Ovary (tissue), 9 donors: Measurements from ENCODE around the gene TDRD9. TPM values are rescaled to one million over a fixed set of nuclear protein-coding genes. Genes with fewer than 3 reads are reported as not detected.

Experiments used
- DNase-seq, 5 donors: peaks; one replicate each; pipeline ENCODE4 v3.0.0-alpha.2; 2019 to 2020
- H3K27ac ChIP-seq, 2 donors: fragments of 200-600 bp; one replicate each; pipeline versions ENCODE4 v1.5.1 to v1.8.0; 2019 to 2022
- H3K27me3 ChIP-seq: fragments of 200-600 bp; one replicate; pipeline ENCODE4 v1.8.0; 2022
- H3K36me3 ChIP-seq: fragments of 200-600 bp; sonication (generic); one replicate; pipeline ENCODE4 v1.5.1; 2019
- H3K4me1 ChIP-seq: one replicate; pipeline ENCODE4 v1.8.1; 2013; ENCODE audit warnings: mild to moderate bottlenecking, moderate library complexity; ENCODE audit not compliant: insufficient read depth
- H3K4me3 ChIP-seq: fragments of 200-600 bp; sonication (generic); one replicate; pipeline ENCODE4 v1.5.1; 2017
- H3K9me3 ChIP-seq, 2 donors: fragments of 200-600 bp in 1 of 2; sonication (generic) in 1 of 2; one replicate each; pipeline versions ENCODE4 v1.5.1 to v1.8.1; 2013 to 2019; ENCODE audit warnings: mild to moderate bottlenecking in 1 of 2, moderate library complexity in 1 of 2
- CTCF ChIP-seq, 3 donors: fragments of 450-650 bp in 2 of 3; fragments of 200-600 bp in 1 of 3; IDR thresholded peaks; one replicate each; pipeline versions ENCODE4 v1.5.1 to v1.8.0; 2016 to 2022; ENCODE audit warnings: antibody characterized with exemption in 3 of 3, mild to moderate bottlenecking in 1 of 3
- EP300 ChIP-seq: sonication (generic); formaldehyde crosslinking; IDR thresholded peaks from one replicate; pipeline ENCODE4 v1.6.1; 2017; ENCODE audit warnings: antibody characterized with exemption
- POLR2A ChIP-seq: fragments of 450-650 bp; IDR thresholded peaks from one replicate; pipeline ENCODE4 v1.6.1; 2017; ENCODE audit warnings: antibody characterized with exemption, mild to moderate bottlenecking, moderate library complexity
- WGBS, 3 donors: extraction: QIAGEN DNeasy Blood & Tissue Kit in 1 of 3; methylation state at CpG; one replicate each; pipeline versions ENCODE4 v1.1.5 to v1.1.7; 2013 to 2017; 5-methylcytosine and 5-hydroxymethylcytosine counted together
- intact Hi-C, 4 donors: fragments of 100-400 bp; cut with DNase I; formaldehyde crosslinking; loops; one replicate each; pipeline versions ENCODE4 v1.11.0 to v1.15.1; 2022 to 2023
- polyA plus RNA-seq, 2 donors: library from polyadenylated mRNA; stranded (reverse); fragments of 200-250 nt in 1 of 2; fragments of 350-450 nt in 1 of 2; fragmentation: Illumina TruSeq in 1 of 2; extraction: RNeasy Lipid Tissue Mini Kit (QIAGEN cat#74804) in 1 of 2; gene quantifications; one replicate each; pipeline ENCODE4 v1.2.3, GENCODE V29; 2013 to 2014
- total RNA-seq, 7 donors: library from RNA; depleted of rRNA in 2 of 7; stranded (reverse); fragments of >200 nt in 2 of 7; fragmentation: NEBNext Ultra II Directional in 3 of 7; extraction: Animal tissue kit (Norgen Biotek cat#: 25700) in 3 of 7; gene quantifications; one replicate each; pipeline versions ENCODE4 v1.1.0 to v1.2.4, GENCODE V29; 2016 to 2023
- donor health status: DM: no; HTN: no; CAD: no; lungs with moderate emphysema.
- donor health status: DM: no; HTN: no; CAD: no.
- donor health status: Bipolar disorder and iron deficiency.
- donor health status: DM: yes; HTN: yes; CAD: no.
- donor health status: DM: no; HTN: no; CAD: no.
- donor health status: DM: yes; HTN: yes; CAD: no.

The TDRD9 gene
- total and polyA plus RNA-seq, 9 donors, result 0.23 to 5.1 (median 0.83) TPM

- no peak for TF ChIP-seq CTCF (IDR thresholded peaks at IDR 0.05)
- TF ChIP-seq EP300, result no peak
- no peak for TF ChIP-seq POLR2A
- DNase-seq, result no peak
- H3K27me3 ChIP-seq, result no peaks in the 10 kb centered on the region
- no peaks in the 10 kb centered on the region for H3K4me1 ChIP-seq
- no peak overlapping the region for H3K4me3 ChIP-seq
- 62 to 79% (median 71%) methylated on average over 7 of the region's 7 CpGs for WGBS, 3 donors
- intact Hi-C loops, result no loop called here
- no peaks in the 10 kb centered on the region for H3K9me3 ChIP-seq
- no peak overlapping the region for H3K27ac ChIP-seq
- H3K36me3 ChIP-seq, result no peaks in the 10 kb centered on the region
These were observed 91.5 kb downstream of the TDRD9 start for GRCh38 chr14:104019806-104020205.

- no peak for DNase-seq
- intact Hi-C loops, result no loop called here
- H3K36me3 ChIP-seq, result no peaks in the 10 kb centered on the region
- WGBS, 3 donors, result 81 to 85% (median 82%) methylated on average over 9 of the region's 9 CpGs
- H3K4me3 ChIP-seq, result no peak overlapping the region
- TF ChIP-seq CTCF (IDR thresholded peaks at IDR 0.05) (no peak), POLR2A (no peak), EP300 (no peak)
- no peaks in the 10 kb centered on the region for H3K9me3 ChIP-seq
- H3K27ac ChIP-seq, result no peak overlapping the region
- no peaks in the 10 kb centered on the region for H3K27me3 ChIP-seq
- H3K4me1 ChIP-seq, result no peaks in the 10 kb centered on the region
These were observed 92.2 kb downstream of the TDRD9 start for GRCh38 chr14:104020471-104020870.

- H3K9me3 ChIP-seq, result no peaks in the 10 kb centered on the region
- no peaks in the 10 kb centered on the region for H3K4me1 ChIP-seq
- no peak overlapping the region for H3K27ac ChIP-seq
- 77 to 82% (median 80%) methylated on average over 2 of the region's 2 CpGs for WGBS, 3 donors
- intact Hi-C loops, result no loop called here
- TF ChIP-seq POLR2A (no peak), EP300 (no peak), CTCF (IDR thresholded peaks at IDR 0.05) (no peak)
- no peaks in the 10 kb centered on the region for H3K27me3 ChIP-seq
- no peaks in the 10 kb centered on the region for H3K36me3 ChIP-seq
- no peak overlapping the region for H3K4me3 ChIP-seq
- DNase-seq, result no peak
These were observed 95.2 kb downstream of the TDRD9 start for GRCh38 chr14:104023325-104024055.

GRCh38 chr14:104025534-104025933 lies 97.3 kb downstream of the TDRD9 start:
- 75 to 81% (median 76%) methylated on average over 3 of the region's 3 CpGs for WGBS, 3 donors
- Histone ChIP-seq H3K36me3 (no peaks in the 10 kb centered on the region), H3K4me3 (no peak overlapping the region), H3K27ac (no peak overlapping the region), H3K4me1 (no peaks in the 10 kb centered on the region), H3K9me3 (no peaks in the 10 kb centered on the region), H3K27me3 (no peaks in the 10 kb centered on the region)
- intact Hi-C loops, result no loop called here
- TF ChIP-seq EP300 (no peak), CTCF (IDR thresholded peaks at IDR 0.05) (no peak), POLR2A (no peak)
- no peak for DNase-seq
